Thyroid gland (tissue), 4 donors: ENCODE data around the gene PCDHGA1. TPM values are rescaled to one million over a fixed set of nuclear protein-coding genes. Genes with fewer than 3 reads are reported as not detected.

ENCODE experiments used
- DNase-seq, 2 donors: peaks; one replicate each; pipeline ENCODE4 v3.0.0-alpha.2; 2019
- H3K27ac ChIP-seq, 3 donors: fragments of 200-600 bp; sonication (generic); 1 replicate in 2 of 3; 2 replicates in 1 of 3; pipeline ENCODE4 v1.5.1; 2016 to 2019; ENCODE audit warnings: mild to moderate bottlenecking in 1 of 3, moderate library complexity in 1 of 3
- H3K27me3 ChIP-seq: fragments of 200-600 bp; sonication (generic); one replicate; pipeline ENCODE4 v1.5.1; 2019
- H3K36me3 ChIP-seq, 2 donors: fragments of 200-600 bp; sonication (generic); one replicate each; pipeline ENCODE4 v1.5.1; 2016 to 2019
- H3K4me1 ChIP-seq, 2 donors: fragments of 200-600 bp; sonication (generic); one replicate each; pipeline ENCODE4 v1.5.1; 2017 to 2019
- H3K4me3 ChIP-seq, 3 donors: fragments of 200-600 bp; sonication (generic); replicated peaks in 1 of 3; 1 replicate in 2 of 3; 2 replicates in 1 of 3; pipeline ENCODE4 v1.5.1; 2016; ENCODE audit warnings: mild to moderate bottlenecking in 1 of 3
- H3K9me3 ChIP-seq: fragments of 200-600 bp; sonication (generic); one replicate; pipeline ENCODE4 v1.5.1; 2017
- POLR2A ChIP-seq, 2 donors: fragments of 450-650 bp; IDR thresholded peaks; one replicate each; pipeline ENCODE4 v1.6.1; 2017; ENCODE audit warnings: antibody characterized with exemption in 2 of 2, mild to moderate bottlenecking in 2 of 2, moderate library complexity in 1 of 2
- WGBS, 2 donors: methylation state at CpG; one replicate each; pipeline ENCODE4 v1.1.5; 2017; 5-methylcytosine and 5-hydroxymethylcytosine counted together
- intact Hi-C: fragments of 100-400 bp; cut with DNase I; formaldehyde crosslinking; loops from one replicate; pipeline ENCODE4 v1.15.1; 2023
- total RNA-seq, 4 donors: library from RNA; depleted of rRNA; stranded (reverse); fragments of >200 nt; gene quantifications; one replicate each; pipeline ENCODE4 v1.2.3, GENCODE V29; 2016
- TF ChIP-seq, protein P1 (sequence below), 6 experiments: fragments of 200-600 bp in 3 of 6; fragments of 450-650 bp in 3 of 6; sonication (generic) in 3 of 6; IDR thresholded peaks; one replicate each; pipeline ENCODE4 v1.5.1; 2016 to 2019; ENCODE audit warnings: antibody characterized with exemption in 6 of 6, mild to moderate bottlenecking in 2 of 6, inconsistent platforms in 1 of 6, moderate library complexity in 1 of 6

Gene PCDHGA1
- total RNA-seq, 4 donors from 2014 or later, result 0.40 to 1.3 (median 0.87) TPM

- DNase-seq, result no peak
- Histone ChIP-seq H3K4me1 (no peaks in the 10 kb centered on the region), H3K27ac (no peak overlapping the region), H3K9me3 (no peaks in the 10 kb centered on the region), H3K4me3 (no peak overlapping the region), H3K27me3 (no peaks in the 10 kb centered on the region), H3K36me3 (no peaks in the 10 kb centered on the region)
- intact Hi-C loops, result no loop called here
- WGBS, 2 donors, result 75 to 90% methylated on average over 2 of the region's 2 CpGs
- TF ChIP-seq, protein P1, sequence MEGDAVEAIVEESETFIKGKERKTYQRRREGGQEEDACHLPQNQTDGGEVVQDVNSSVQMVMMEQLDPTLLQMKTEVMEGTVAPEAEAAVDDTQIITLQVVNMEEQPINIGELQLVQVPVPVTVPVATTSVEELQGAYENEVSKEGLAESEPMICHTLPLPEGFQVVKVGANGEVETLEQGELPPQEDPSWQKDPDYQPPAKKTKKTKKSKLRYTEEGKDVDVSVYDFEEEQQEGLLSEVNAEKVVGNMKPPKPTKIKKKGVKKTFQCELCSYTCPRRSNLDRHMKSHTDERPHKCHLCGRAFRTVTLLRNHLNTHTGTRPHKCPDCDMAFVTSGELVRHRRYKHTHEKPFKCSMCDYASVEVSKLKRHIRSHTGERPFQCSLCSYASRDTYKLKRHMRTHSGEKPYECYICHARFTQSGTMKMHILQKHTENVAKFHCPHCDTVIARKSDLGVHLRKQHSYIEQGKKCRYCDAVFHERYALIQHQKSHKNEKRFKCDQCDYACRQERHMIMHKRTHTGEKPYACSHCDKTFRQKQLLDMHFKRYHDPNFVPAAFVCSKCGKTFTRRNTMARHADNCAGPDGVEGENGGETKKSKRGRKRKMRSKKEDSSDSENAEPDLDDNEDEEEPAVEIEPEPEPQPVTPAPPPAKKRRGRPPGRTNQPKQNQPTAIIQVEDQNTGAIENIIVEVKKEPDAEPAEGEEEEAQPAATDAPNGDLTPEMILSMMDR (IDR thresholded peaks at IDR 0.05), result no peak
- no peak for TF ChIP-seq POLR2A (IDR thresholded peaks at IDR 0.05)
Measured at GRCh38 chr5:141434006-141434405, 103.7 kb downstream of the PCDHGA1 start.

DNA sequence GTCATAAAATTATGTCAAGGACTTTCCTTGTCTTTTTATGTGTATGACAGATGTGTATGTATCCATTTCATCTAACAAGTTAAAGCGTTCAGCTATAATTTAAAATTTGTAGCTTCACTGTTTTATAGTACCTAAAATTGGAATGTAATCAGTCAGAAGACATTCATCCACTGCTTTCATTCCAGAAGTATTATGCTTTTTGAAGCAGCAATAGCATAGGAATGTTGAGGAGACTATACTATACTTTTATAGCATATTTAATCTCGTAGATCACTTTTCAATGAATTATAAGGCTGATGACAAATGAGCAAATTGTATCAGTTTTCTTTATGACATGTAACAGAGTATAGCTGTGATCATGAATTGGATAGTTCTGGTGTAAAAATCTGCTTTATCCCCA, 106.9 kb downstream of the PCDHGA1 start:
- no peak overlapping the region for H3K27ac ChIP-seq
- H3K27me3 ChIP-seq, result no peaks in the 10 kb centered on the region
- 91 to 99% methylated on average over 2 of the region's 2 CpGs for WGBS, 2 donors
- TF ChIP-seq POLR2A (IDR thresholded peaks at IDR 0.05), result no peak
- TF ChIP-seq, protein P1 (IDR thresholded peaks at IDR 0.05), result no peak
- H3K9me3 ChIP-seq, result no peaks in the 10 kb centered on the region
- H3K4me1 ChIP-seq, result no peaks in the 10 kb centered on the region
- DNase-seq, result no peak
- H3K4me3 ChIP-seq, result no peak overlapping the region
- intact Hi-C loops, result no loop called here
- no peaks in the 10 kb centered on the region for H3K36me3 ChIP-seq

DNA sequence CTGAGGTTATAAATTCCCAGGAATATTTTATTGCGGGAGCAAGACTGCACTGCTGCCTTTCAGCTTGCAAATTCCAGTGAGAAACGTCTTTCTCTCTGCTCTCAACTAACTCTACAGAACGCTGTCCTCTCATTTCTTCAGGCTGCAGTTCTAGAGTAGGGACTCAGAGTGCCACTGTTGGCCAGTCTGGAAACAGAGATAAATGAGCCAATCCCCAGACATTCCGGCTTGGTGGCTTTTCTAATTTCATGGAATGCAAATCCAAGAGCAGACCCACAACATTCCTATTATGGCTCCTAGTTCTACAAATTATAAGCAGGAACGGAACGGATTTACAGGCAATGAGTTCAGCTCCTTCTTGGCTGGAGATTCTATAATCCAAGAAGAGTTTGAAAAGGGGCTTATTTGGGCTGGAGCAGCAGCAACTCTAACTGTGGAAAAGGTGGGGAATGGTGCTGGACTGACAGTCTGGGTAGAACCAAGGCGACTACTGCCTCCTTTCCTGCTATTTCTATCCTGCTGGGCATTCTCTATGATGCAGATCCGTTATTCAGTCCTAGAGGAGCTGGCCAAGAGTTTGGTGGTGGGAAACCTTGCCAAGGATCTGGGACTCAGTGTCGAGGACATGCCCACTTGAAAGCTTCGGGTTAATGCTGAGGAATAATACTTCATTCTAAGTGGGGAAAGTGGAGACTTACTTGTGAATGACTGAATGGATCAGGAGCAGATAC, 109.3 kb downstream of the PCDHGA1 start:
- Histone ChIP-seq H3K9me3 (no peaks in the 10 kb centered on the region), H3K4me3 (no peak overlapping the region), H3K27me3 (no peaks in the 10 kb centered on the region), H3K27ac (no peak overlapping the region), H3K4me1 (no peaks in the 10 kb centered on the region), H3K36me3 (no peaks in the 10 kb centered on the region)
- TF ChIP-seq, protein P1 (IDR thresholded peaks at IDR 0.05), result no peak
- no peak for TF ChIP-seq POLR2A (IDR thresholded peaks at IDR 0.05)
- no peak for DNase-seq
- intact Hi-C loops, result no loop called here
- 75 to 77% methylated on average over 10 of the region's 10 CpGs for WGBS, 2 donors

GRCh38 chr5:141440341-141440740, 110.0 kb downstream of the PCDHGA1 start:
- 95 to 96% methylated on average over 9 of the region's 9 CpGs for WGBS, 2 donors
- Histone ChIP-seq H3K4me1 (no peaks in the 10 kb centered on the region), H3K27ac (no peak overlapping the region), H3K27me3 (no peaks in the 10 kb centered on the region), H3K4me3 (no peak overlapping the region), H3K36me3 (no peaks in the 10 kb centered on the region), H3K9me3 (no peaks in the 10 kb centered on the region)
- intact Hi-C loops, result no loop called here
- TF ChIP-seq, protein P1 (IDR thresholded peaks at IDR 0.05), result no peak
- TF ChIP-seq POLR2A (IDR thresholded peaks at IDR 0.05), result no peak
- DNase-seq, result no peak

DNA sequence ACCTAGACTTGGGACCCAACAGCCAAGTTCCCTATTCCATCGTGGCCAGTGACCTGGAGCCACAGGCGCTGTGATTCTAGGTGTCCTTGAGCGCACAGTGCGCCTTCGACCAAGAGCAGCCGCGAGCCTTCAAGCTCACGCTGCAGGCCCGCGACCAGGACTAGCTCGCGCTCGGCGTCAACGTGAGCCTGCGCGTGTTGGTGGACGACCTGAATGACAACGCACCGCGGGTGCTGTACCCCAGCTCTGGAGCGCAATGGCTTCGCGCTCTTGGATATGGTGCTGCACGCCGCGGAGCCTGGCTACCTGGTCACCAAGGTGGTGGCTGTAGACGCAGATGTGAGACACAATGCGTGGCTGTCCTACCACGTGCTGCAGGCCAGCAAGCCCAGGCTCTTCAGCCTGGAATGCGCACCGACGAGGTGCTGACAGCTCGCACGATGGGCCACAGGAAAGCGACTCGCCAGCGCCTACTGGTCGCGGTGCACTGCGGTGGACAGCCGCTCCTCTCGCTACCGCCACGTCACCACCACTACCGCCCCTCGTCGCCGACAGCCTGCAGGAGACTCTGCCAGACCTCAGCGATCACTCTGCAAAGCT, 111.4 kb downstream of the PCDHGA1 start:
- Histone ChIP-seq H3K4me3 (no peak overlapping the region), H3K9me3 (no peaks in the 10 kb centered on the region), H3K27ac (no peak overlapping the region), H3K4me1 (no peaks in the 10 kb centered on the region), H3K27me3 (no peaks in the 10 kb centered on the region), H3K36me3 (no peaks in the 10 kb centered on the region)
- no peak for TF ChIP-seq POLR2A (IDR thresholded peaks at IDR 0.05)
- TF ChIP-seq, protein P1 (IDR thresholded peaks at IDR 0.05), result no peak
- DNase-seq, result no peak
- intact Hi-C loops, result no loop called here
- WGBS, 2 donors, result 45 to 68% methylated on average over 40 to 45 of the region's 50 CpGs
